ENCODE data around the gene OR5AU1. TPM values are rescaled to one million over a fixed set of nuclear protein-coding genes. Genes with fewer than 3 reads are reported as not detected.

OR5AU1 gene
- total RNA-seq, 2 donors from 2014 or later, result not detected

DNA sequence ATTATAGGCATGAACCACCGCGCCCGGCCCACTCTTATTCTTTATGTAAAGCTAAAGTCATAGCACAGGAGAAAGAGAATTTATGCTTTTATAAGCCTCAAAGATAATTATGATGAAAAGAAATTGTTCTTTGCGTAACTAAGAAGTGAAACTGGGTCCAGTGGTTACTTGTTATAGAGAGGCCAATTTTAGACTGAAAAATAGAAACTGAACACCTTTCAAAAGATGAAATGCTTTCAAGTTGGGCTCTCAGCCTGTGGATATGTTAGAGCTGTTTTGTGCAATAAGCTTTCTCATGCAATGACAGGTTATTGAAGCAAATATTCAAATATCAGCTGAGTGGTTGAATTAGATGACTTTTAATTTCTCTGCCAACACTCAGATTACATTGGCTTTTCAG is 47.1 kb downstream of the OR5AU1 start:
- intact Hi-C loops (cut with DNase I), result no loop called here

GRCh38 chr14:21107283-21107800 is 48.5 kb downstream of the OR5AU1 start:
- peak overlapping the region in 3 of 4 donors; percentile 54 to 100 (median 94) for H3K27ac ChIP-seq
- ATAC-seq (no peak), DNase-seq (peak in 2 of 4 donors; percentile 41 to 61)
- no peaks in the 10 kb centered on the region for H3K36me3 ChIP-seq (replicated peaks in 1 of 2; ENCODE audit: insufficient read depth in 1 of 2, low read depth in 2 of 2)
- intact Hi-C loops (cut with DNase I), result no loop called here
- peaks cover 37% of the 10 kb centered on the region for H3K4me1 ChIP-seq
- no peaks in the 10 kb centered on the region for H3K9me3 ChIP-seq
- TF ChIP-seq CTCF (IDR thresholded peaks at IDR 0.05) (no peak), POLR2A (IDR thresholded peaks at IDR 0.05) (no peak)
- no peaks in the 10 kb centered on the region for H3K27me3 ChIP-seq
- no peak overlapping the region for H3K4me3 ChIP-seq
- 32 to 49% methylated on average over 3 to 5 of the region's 5 CpGs for WGBS, 2 donors

More for the DNA sequence above, 47.1 kb downstream of the OR5AU1 start:
- H3K36me3 ChIP-seq (replicated peaks in 1 of 2; ENCODE audit: insufficient read depth in 1 of 2, low read depth in 2 of 2), result no peaks in the 10 kb centered on the region
- no peak overlapping the region for H3K4me3 ChIP-seq
- no peak overlapping the region for H3K27ac ChIP-seq
- peaks cover 28% of the 10 kb centered on the region for H3K4me1 ChIP-seq
- TF ChIP-seq CTCF (IDR thresholded peaks at IDR 0.05) (no peak), POLR2A (IDR thresholded peaks at IDR 0.05) (no peak)
- no peaks in the 10 kb centered on the region for H3K9me3 ChIP-seq
- no peak for ATAC-seq
- H3K27me3 ChIP-seq, result no peaks in the 10 kb centered on the region
- DNase-seq, result no peak
- WGBS, 2 donors, result 94 to 96% methylated on average over 4 of the region's 4 CpGs

DNA sequence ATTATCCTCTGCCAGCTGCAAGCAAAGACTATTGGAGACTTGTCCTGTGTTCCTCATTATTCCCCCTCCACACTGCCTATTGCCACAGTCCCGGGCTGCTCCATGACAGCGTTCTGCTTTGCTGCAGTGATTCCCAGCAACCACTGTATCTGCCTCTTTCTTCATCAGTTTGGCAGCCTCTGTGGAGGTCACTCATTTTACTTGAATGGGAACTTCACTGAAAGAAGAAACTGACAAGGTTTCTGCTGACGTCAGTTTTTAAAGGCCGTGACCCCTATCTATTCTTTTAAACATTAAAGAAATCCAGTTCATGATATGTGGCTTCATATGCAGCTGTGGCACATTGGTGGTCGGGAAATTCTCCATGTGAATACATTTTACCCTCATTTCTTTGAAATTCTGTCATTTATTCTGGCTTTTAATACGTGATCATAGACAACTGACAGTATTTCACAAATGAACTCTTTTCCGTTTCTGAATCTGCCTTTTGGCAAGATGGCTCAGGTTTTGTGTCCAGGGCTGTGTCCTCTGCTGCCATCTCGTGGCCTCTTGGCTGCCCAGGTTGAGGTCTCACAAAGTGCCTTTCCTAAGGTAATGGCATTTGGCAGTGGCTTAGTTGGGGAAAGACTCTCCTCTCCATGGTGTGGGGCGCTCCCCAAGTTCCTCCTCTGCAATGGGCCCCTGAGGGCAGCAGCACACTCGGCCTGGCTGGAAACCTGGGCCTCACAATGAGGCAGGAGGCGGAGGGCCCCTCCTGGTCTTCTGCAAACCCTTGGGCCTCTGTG is 49.2 kb downstream of the OR5AU1 start:
- Histone ChIP-seq H3K4me1 (peaks cover 37% of the 10 kb centered on the region), H3K27ac (peak overlapping the region; percentile 4 to 100 (median 74)), H3K4me3 (no peak overlapping the region), H3K9me3 (no peaks in the 10 kb centered on the region), H3K36me3 (replicated peaks in 1 of 2; ENCODE audit: insufficient read depth in 1 of 2, low read depth in 2 of 2) (no peaks in the 10 kb centered on the region), H3K27me3 (no peaks in the 10 kb centered on the region)
- DNase-seq (peak; percentile 87 to 93 (median 90)), ATAC-seq (peak; percentile 28)
- WGBS, 2 donors, result 6% methylated on average over 8 to 11 of the region's 11 CpGs
- TF ChIP-seq CTCF (IDR thresholded peaks at IDR 0.05), result peak; percentile 85 to 93 (median 91)
- no peak for TF ChIP-seq POLR2A (IDR thresholded peaks at IDR 0.05)
- intact Hi-C loops (cut with DNase I), result no loop called here

GRCh38 chr14:21106176-21106497 is 49.7 kb downstream of the OR5AU1 start:
- H3K4me1 ChIP-seq, result peaks cover 37% of the 10 kb centered on the region
- intact Hi-C loops (cut with DNase I), result no loop called here
- H3K27ac ChIP-seq, result peak overlapping the region; percentile 4 to 100 (median 74)
- ATAC-seq, result no peak
- TF ChIP-seq POLR2A (IDR thresholded peaks at IDR 0.05), result no peak
- TF ChIP-seq CTCF (IDR thresholded peaks at IDR 0.05), result no peak
- no peaks in the 10 kb centered on the region for H3K36me3 ChIP-seq (replicated peaks in 1 of 2; ENCODE audit: insufficient read depth in 1 of 2, low read depth in 2 of 2)
- 52 to 68% methylated on average over 4 of the region's 4 CpGs for WGBS, 2 donors
- H3K9me3 ChIP-seq, result no peaks in the 10 kb centered on the region
- no peak overlapping the region for H3K4me3 ChIP-seq
- no peaks in the 10 kb centered on the region for H3K27me3 ChIP-seq
- DNase-seq, result no peak
